ENCODE data around the gene BAHCC1.

The BAHCC1 gene

GRCh38 chr17:81461607-81462500, 66.6 kb downstream of the BAHCC1 start:
- no peak for DNase-seq (ENCODE audit: low read depth in 3 of 3)

GRCh38 chr17:81462506-81463125, 67.4 kb downstream of the BAHCC1 start:
- DNase-seq (ENCODE audit: low read depth in 3 of 3): no peak

GRCh38 chr17:81463506-81463905, 68.2 kb downstream of the BAHCC1 start:
- no peak for DNase-seq (ENCODE audit: low read depth in 3 of 3)

DNA sequence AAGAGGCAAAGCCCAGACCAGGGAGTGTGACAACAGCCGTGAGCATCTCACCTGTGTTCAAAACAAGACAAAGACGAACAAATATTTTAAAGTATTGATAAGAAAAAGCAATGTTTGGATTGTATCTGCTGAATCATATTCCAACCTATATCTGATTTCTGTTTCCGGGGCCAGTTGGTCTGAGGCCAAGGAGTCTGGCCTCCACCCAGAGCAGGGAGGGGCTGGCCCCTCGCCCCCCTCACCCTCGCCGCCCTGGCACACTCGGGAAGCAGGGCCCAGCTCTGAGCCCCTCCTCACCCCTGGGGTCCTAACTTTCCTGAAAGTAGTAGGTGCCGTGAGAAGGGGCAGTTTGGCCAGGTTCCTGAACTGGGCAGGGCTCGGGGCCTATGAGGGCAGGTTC, 69.3 kb downstream of the BAHCC1 start:
- no peak for DNase-seq (ENCODE audit: low read depth in 3 of 3)

GRCh38 chr17:81465910-81466309, 70.7 kb downstream of the BAHCC1 start:
- DNase-seq (ENCODE audit: low read depth in 3 of 3): no peak

GRCh38 chr17:81466564-81467472, 71.6 kb downstream of the BAHCC1 start:
- DNase-seq (ENCODE audit: low read depth in 3 of 3): no peak

GRCh38 chr17:81468111-81468769, 73.0 kb downstream of the BAHCC1 start:
- no peak for DNase-seq (ENCODE audit: low read depth in 3 of 3)

DNA sequence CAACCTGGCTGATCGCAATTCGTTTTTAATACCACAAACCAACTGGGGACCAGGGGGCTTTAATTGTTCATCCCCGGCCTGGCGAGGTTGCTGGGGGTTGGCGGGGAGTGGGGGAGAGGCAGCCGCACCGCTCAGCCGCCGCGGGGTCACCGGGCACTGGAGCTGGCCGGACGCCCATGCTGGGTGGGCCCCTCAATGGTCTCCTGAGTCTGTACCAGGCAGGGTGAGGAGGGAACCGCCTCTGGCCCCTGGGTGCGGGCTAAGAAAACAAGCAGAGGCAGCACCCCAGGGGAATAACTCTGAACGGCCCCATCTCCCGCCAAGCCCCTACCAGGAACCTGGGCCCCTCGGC, 73.5 kb downstream of the BAHCC1 start:
- DNase-seq (ENCODE audit: low read depth in 3 of 3): no peak

DNA sequence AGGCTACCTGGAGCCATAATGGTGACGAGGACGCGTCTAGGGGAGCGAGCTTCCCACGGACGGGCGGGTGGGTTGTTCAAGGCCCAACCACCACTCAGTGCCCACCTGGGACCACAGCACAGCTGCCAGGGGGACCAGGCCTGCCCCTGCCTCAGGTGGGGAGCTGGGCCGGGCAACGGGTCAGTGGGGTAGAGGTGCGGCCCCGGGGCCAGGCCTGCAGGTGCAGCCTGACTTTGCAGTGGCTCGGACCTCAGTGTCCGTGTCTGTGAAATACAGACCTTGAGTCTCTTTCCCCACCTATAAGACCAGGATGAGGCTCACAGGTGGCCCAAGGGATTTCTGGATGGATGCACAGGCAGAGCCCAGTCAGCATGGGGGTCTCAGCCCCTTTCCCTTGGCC, 74.0 kb downstream of the BAHCC1 start:
- DNase-seq (ENCODE audit: low read depth in 3 of 3): no peak

- no peak for DNase-seq (ENCODE audit: low read depth in 3 of 3)
Measured at GRCh38 chr17:81470270-81470943, 75.2 kb downstream of the BAHCC1 start.

DNA sequence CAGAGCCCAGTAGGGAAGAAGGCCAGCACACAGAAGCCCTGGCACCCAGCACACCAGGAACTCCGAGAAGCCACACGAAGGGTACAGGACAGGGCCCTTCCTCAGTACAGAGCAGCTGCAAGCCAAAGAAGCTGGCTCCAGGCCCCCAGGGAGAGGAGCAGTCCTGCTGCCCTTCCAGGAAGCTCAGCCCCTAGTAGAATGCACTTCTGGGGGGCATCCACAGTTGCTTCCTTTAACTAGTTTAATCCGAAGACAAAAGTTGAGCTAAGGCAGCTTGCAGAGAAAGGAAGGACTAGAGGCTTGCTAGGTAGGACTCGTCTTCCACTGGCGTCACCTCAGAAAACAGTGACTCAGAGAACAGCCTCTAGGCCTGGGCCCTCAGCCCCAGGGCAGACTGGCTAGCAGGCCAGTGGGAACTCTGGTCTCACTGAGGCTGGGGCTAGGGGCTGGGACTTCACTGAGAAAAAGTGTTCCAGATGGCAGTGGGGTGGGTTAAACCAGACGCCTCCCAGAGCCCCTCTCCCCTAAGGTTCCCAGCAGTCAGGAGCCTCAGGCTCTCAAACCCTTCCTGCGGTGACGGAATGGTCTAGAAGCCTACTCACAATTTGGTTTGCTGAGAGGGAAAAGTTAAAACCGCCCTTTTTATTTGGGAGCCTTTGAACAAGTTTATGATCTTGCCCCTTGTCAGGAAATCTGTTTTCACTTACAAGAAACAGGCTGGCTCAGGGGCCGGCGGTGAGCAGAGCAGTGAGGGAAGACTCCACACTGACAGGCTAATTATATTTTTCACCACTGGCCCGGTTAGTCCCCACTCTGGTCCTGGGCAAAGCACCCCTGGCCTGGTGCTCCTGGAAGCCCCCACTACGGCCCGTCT, 75.9 kb downstream of the BAHCC1 start:
- no peak for DNase-seq (ENCODE audit: low read depth in 3 of 3)

- DNase-seq (ENCODE audit: low read depth in 3 of 3): no peak
Measured at GRCh38 chr17:81471818-81472456, 76.7 kb downstream of the BAHCC1 start.

DNA sequence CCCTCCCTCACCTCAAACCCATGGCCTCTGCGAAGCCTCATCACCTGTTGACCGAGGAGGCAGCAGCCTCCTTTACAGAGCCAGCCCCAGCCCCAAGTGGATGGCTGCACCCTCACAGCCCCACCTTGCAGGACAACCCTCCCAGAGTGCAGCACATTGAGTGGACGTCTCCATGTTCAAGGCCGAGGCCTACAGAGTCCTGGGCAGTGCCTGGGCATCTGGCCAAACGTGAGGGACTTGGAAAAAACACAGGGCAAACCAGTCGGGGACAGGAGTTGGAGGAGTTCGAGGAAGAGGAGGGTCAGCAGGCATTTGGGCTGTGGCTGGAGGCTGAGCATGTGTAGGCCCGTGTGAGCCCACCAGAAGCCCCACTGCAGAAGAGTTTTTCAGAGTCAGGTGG, 77.8 kb downstream of the BAHCC1 start:
- no peak for DNase-seq (ENCODE audit: low read depth in 3 of 3)

GRCh38 chr17:81474958-81475357, 79.7 kb downstream of the BAHCC1 start:
- no peak for DNase-seq (ENCODE audit: low read depth in 3 of 3)

GRCh38 chr17:81476097-81476496, 80.8 kb downstream of the BAHCC1 start:
- no peak for DNase-seq (ENCODE audit: low read depth in 3 of 3)

DNA sequence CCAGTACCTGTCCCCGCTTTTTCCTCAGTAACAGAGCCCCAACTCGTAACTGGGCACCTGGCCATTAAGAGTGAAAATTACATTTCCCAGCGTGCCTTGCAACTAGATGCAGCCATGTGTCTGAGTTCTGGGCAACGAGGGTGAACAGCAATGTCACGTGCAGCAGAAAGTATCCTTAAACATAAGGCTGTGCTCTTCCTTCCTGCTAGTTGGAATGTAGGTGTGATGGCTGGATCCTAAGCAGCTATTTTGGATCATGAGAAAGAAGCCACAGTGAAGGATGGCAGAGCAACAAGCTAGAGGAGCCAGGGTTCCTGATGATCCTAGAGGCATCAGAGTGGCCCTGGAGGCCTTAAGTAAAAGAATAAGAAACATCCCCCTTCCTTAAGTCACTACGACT, 81.4 kb downstream of the BAHCC1 start:
- no peak for DNase-seq (ENCODE audit: low read depth in 3 of 3)

- DNase-seq (ENCODE audit: low read depth in 3 of 3): no peak
Measured at GRCh38 chr17:81477173-81477572, 81.9 kb downstream of the BAHCC1 start.

DNA sequence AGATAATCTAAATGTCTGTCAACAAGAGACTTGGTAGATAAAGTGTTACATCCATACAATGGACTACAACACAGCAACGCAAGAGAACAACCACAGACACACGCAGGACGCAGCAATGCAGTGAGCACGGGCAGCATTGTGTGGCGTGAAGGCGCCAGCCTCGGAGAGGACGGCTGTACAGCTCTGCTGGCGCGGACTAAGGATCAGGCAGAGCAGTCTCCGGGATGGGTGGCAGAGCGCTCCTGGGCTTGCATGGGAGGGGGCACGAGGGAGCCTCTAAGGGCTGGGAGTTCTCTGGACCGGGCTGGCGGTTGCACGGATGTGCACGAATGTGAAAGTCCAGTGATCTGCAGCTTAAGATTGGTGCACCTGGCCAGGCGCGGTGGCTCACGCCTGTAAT, 82.9 kb downstream of the BAHCC1 start:
- no peak for DNase-seq (ENCODE audit: low read depth in 3 of 3)

GRCh38 chr17:81479175-81480071, 84.2 kb downstream of the BAHCC1 start:
- DNase-seq (ENCODE audit: low read depth in 3 of 3): no peak
